ENCODE results near the gene ZNF385B.

GRCh38 chr2:179785902-179786301 is 75.5 kb downstream of the ZNF385B start:
- TF ChIP-seq CTCF (IDR thresholded peaks at IDR 0.05) (no peak), POLR2A (IDR thresholded peaks at IDR 0.05) (no peak)

All from body of pancreas (tissue), 4 donors.